ENCODE data around the gene L1CAM.
A peak's percentile ranks its signal among the peaks of the same experiment; 100 is the strongest.

Gene L1CAM

GRCh38 chrX:153813161-153813560 is 72.8 kb downstream of the L1CAM start:
- TF ChIP-seq SCRT2 (tag by site-specific recombination; IDR thresholded peaks at IDR 0.05) (peak; percentile 93), SCRT1 (tag by site-specific recombination; IDR thresholded peaks at IDR 0.05; ENCODE audit: borderline replicate concordance) (peak; percentile 90), KLF17 (tag by site-specific recombination; IDR thresholded peaks at IDR 0.05) (no peak), ZNF596 (tag by site-specific recombination; IDR thresholded peaks at IDR 0.05) (no peak)
- H3K4me1 ChIP-seq (ENCODE audit: control insufficient read depth, insufficient read depth, low read length), result no peaks in the 10 kb centered on the region
- H3K36me3 ChIP-seq (ENCODE audit: control insufficient read depth in 2 of 2, insufficient read depth in 1 of 2, low read length in 2 of 2), result no peaks in the 10 kb centered on the region
- ChIA-PET CTCF (no interaction called here), POLR2A (no interaction called here)
- no peaks in the 10 kb centered on the region for H3K9me3 ChIP-seq (ENCODE audit: control insufficient read depth, insufficient read depth, low read depth, low read length)
- no peak overlapping the region for H3K27ac ChIP-seq (ENCODE audit: extremely low read depth, low read depth, low read length)
- no peak overlapping the region for H3K4me3 ChIP-seq (ENCODE audit: low read depth, low read length)

- CTCF ChIA-PET, result no interaction called here
- no peak overlapping the region for H3K4me3 ChIP-seq (ENCODE audit: low read depth, low read length)
- no peaks in the 10 kb centered on the region for H3K36me3 ChIP-seq (ENCODE audit: control insufficient read depth in 2 of 2, insufficient read depth in 1 of 2, low read length in 2 of 2)
- H3K9me3 ChIP-seq (ENCODE audit: control insufficient read depth, insufficient read depth, low read depth, low read length), result no peaks in the 10 kb centered on the region
- TF ChIP-seq ZBTB11 (tag by site-specific recombination; conservative IDR thresholded peaks at IDR 0.05; ENCODE audit: low read depth) (no peak), ZNF2 (tag by site-specific recombination; IDR thresholded peaks at IDR 0.05) (no peak), ZNF785 (tag by site-specific recombination; IDR thresholded peaks at IDR 0.05) (no peak), ZBTB21 (tag by site-specific recombination; IDR thresholded peaks at IDR 0.05) (no peak), PRDM6 (tag by site-specific recombination; IDR thresholded peaks at IDR 0.05) (no peak), ZNF16 (tag by site-specific recombination; IDR thresholded peaks at IDR 0.05; ENCODE audit: low read depth) (no peak), ZNF174 (tag by site-specific recombination; IDR thresholded peaks at IDR 0.05) (no peak), ZNF501 (tag by site-specific recombination; IDR thresholded peaks at IDR 0.05) (no peak), ZSCAN30 (tag by site-specific recombination; IDR thresholded peaks at IDR 0.05) (no peak), HOXC10 (CRISPR knock-in tag; IDR thresholded peaks at IDR 0.05) (no peak), ZFP41 (tag by site-specific recombination; IDR thresholded peaks at IDR 0.05; ENCODE audit: borderline replicate concordance) (no peak), KLF10 (tag by site-specific recombination; IDR thresholded peaks at IDR 0.05) (no peak), PRDM4 (tag by site-specific recombination; IDR thresholded peaks at IDR 0.05) (no peak)
- H3K27ac ChIP-seq (ENCODE audit: extremely low read depth, low read depth, low read length), result no peak overlapping the region
- no peaks in the 10 kb centered on the region for H3K4me1 ChIP-seq (ENCODE audit: control insufficient read depth, insufficient read depth, low read length)
- POLR2A ChIA-PET, result interaction anchor here (1.1 kb wide), 1 partner anchor 18 kb away, joined by 4 read pairs; the partner anchor contains the start of genes IDH3G and SSR4
These were observed 73.8 kb downstream of the L1CAM start for GRCh38 chrX:153812220-153812619.

Data from HEK293 (cell line).